ENCODE measurements around the gene SCAND1.
"Not testable (repeated sequence)": the region's sequence is repeated elsewhere in the genome, so short reads cannot be mapped to it uniquely, and the experiment has no call there.

- not testable (repeated sequence) for TF ChIP-seq EP300 (conservative IDR thresholded peaks at IDR 0.05; ENCODE audit: poor library complexity, severe bottlenecking); POLR2AphosphoS5 (IDR thresholded peaks at IDR 0.05); REST (IDR thresholded peaks at IDR 0.05; ENCODE audit: borderline replicate concordance); CTCF (IDR thresholded peaks at IDR 0.05; ENCODE audit: poor library complexity, severe bottlenecking); EZH2 (IDR thresholded peaks at IDR 0.05; ENCODE audit: borderline replicate concordance, insufficient read depth, low read length, poor library complexity, severe bottlenecking); RAD21 (conservative IDR thresholded peaks at IDR 0.05)
These were observed 5.0 kb upstream of the SCAND1 start for GRCh38 chr20:35959291-35959690.

Data from neural cell (in vitro differentiated cells).